Lower leg skin (tissue), 3 donors: ENCODE data around the gene MSANTD1.

Experiments used
- POLR2A ChIP-seq, 2 donors: fragments of 450-650 bp; IDR thresholded peaks; one replicate each; pipeline ENCODE4 v1.6.1; 2016 to 2017; ENCODE audit warnings: antibody characterized with exemption in 2 of 2, mild to moderate bottlenecking in 1 of 2, moderate library complexity in 1 of 2
- TF ChIP-seq, protein P1 (sequence below), 3 donors: fragments of 450-650 bp; IDR thresholded peaks; one replicate each; pipeline ENCODE4 v1.5.1; 2016; ENCODE audit warnings: antibody characterized with exemption in 3 of 3, mild to moderate bottlenecking in 3 of 3, moderate library complexity in 2 of 3

DNA sequence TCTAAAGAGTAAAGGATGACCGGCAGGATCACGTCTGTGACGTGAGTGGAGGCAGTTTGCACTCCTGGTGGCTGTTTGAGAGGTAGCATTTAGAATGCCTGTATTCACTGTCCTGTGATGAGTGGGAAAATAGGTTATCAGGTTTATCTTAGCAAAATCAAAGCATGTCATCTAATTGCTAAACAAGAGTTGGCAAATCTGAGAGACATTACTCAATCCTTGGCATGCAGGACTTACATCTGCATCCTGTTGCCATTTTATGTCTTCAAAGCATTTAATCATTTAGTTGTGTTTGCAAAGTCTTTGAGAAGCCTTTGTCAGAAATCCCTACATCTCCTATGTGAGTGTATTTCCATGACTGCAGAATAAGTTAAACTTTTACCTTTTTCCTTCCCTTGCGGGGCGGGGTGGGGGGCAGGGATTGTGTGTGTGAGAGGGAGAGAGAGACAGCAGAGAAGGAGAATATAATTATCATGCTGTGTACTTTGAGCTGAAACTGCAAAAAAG is 41.4 kb upstream of the MSANTD1 start:
- TF ChIP-seq, protein P1, sequence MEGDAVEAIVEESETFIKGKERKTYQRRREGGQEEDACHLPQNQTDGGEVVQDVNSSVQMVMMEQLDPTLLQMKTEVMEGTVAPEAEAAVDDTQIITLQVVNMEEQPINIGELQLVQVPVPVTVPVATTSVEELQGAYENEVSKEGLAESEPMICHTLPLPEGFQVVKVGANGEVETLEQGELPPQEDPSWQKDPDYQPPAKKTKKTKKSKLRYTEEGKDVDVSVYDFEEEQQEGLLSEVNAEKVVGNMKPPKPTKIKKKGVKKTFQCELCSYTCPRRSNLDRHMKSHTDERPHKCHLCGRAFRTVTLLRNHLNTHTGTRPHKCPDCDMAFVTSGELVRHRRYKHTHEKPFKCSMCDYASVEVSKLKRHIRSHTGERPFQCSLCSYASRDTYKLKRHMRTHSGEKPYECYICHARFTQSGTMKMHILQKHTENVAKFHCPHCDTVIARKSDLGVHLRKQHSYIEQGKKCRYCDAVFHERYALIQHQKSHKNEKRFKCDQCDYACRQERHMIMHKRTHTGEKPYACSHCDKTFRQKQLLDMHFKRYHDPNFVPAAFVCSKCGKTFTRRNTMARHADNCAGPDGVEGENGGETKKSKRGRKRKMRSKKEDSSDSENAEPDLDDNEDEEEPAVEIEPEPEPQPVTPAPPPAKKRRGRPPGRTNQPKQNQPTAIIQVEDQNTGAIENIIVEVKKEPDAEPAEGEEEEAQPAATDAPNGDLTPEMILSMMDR (IDR thresholded peaks at IDR 0.05) = no peak
- TF ChIP-seq POLR2A (IDR thresholded peaks at IDR 0.05) = no peak
